Measurements from ENCODE around the gene ESRRA. TPM values are rescaled to one million over a fixed set of nuclear protein-coding genes. Genes with fewer than 3 reads are reported as not detected.

ESRRA gene
- total RNA-seq, 2 donors from 2014 or later, result 38.7 to 54.7 TPM

GRCh38 chr11:64362339-64362738, 57.0 kb downstream of the ESRRA start:
- TF ChIP-seq, protein P1, sequence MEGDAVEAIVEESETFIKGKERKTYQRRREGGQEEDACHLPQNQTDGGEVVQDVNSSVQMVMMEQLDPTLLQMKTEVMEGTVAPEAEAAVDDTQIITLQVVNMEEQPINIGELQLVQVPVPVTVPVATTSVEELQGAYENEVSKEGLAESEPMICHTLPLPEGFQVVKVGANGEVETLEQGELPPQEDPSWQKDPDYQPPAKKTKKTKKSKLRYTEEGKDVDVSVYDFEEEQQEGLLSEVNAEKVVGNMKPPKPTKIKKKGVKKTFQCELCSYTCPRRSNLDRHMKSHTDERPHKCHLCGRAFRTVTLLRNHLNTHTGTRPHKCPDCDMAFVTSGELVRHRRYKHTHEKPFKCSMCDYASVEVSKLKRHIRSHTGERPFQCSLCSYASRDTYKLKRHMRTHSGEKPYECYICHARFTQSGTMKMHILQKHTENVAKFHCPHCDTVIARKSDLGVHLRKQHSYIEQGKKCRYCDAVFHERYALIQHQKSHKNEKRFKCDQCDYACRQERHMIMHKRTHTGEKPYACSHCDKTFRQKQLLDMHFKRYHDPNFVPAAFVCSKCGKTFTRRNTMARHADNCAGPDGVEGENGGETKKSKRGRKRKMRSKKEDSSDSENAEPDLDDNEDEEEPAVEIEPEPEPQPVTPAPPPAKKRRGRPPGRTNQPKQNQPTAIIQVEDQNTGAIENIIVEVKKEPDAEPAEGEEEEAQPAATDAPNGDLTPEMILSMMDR (IDR thresholded peaks at IDR 0.05), result no peak
- TF ChIP-seq POLR2A (IDR thresholded peaks at IDR 0.05) (no peak), POLR2AphosphoS5 (IDR thresholded peaks at IDR 0.05) (no peak)
- no peak overlapping the region for H3K27ac ChIP-seq
- DNase-seq (ENCODE audit: low spot score), result no peak
- H3K36me3 ChIP-seq, result no peaks in the 10 kb centered on the region
- no peaks in the 10 kb centered on the region for H3K27me3 ChIP-seq (replicated peaks; ENCODE audit: insufficient read depth)
- intact Hi-C loops (cut with DNase I), result no loop called here
- H3K4me1 ChIP-seq (replicated peaks), result peaks cover 6% of the 10 kb centered on the region
- no peak overlapping the region for H3K4me3 ChIP-seq
- WGBS, result 90% methylated on average over 10 of the region's 10 CpGs
- H3K9me3 ChIP-seq, result no peaks in the 10 kb centered on the region

- 92% methylated on average over 6 of the region's 6 CpGs for WGBS
- Histone ChIP-seq H3K9me3 (no peaks in the 10 kb centered on the region), H3K27ac (no peak overlapping the region), H3K4me3 (no peak overlapping the region), H3K27me3 (replicated peaks; ENCODE audit: insufficient read depth) (no peaks in the 10 kb centered on the region), H3K4me1 (replicated peaks) (no peaks in the 10 kb centered on the region), H3K36me3 (peaks cover 0 to 12% of the 10 kb centered on the region in 2 donors)
- DNase-seq (ENCODE audit: low spot score), result no peak
- TF ChIP-seq, protein P1 (IDR thresholded peaks at IDR 0.05), result no peak
- TF ChIP-seq POLR2AphosphoS5 (IDR thresholded peaks at IDR 0.05), result no peak
- no peak for TF ChIP-seq POLR2A (IDR thresholded peaks at IDR 0.05)
- intact Hi-C loops (cut with DNase I), result no loop called here
Measured at GRCh38 chr11:64364435-64364834, 59.1 kb downstream of the ESRRA start.

DNA sequence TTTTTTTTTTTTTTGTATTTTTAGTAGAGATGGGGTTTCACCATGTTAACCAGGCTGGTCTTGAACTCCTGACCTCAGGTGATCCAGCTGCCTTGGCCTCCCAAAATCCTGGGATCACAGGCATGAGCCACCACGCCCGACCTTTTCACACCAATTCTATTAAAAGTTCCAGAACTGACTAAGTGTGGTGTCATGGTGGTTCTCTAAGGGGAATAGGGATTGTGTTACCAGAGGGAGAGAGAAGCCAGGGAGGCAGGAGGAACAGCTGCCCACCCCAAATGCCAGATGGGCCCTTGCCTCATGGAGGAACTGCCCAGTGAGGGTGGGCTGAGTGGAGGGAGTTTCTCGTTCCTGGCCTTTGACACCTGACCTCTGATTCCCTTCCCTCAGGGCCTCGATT, 59.6 kb downstream of the ESRRA start:
- Histone ChIP-seq H3K4me1 (replicated peaks) (no peaks in the 10 kb centered on the region), H3K9me3 (no peaks in the 10 kb centered on the region), H3K4me3 (no peak overlapping the region), H3K36me3 (peaks cover 0 to 12% of the 10 kb centered on the region in 2 donors), H3K27ac (no peak overlapping the region), H3K27me3 (replicated peaks; ENCODE audit: insufficient read depth) (no peaks in the 10 kb centered on the region)
- no peak for DNase-seq (ENCODE audit: low spot score)
- TF ChIP-seq POLR2A (IDR thresholded peaks at IDR 0.05) (no peak), POLR2AphosphoS5 (IDR thresholded peaks at IDR 0.05) (no peak)
- TF ChIP-seq, protein P1 (IDR thresholded peaks at IDR 0.05), result no peak
- intact Hi-C loops (cut with DNase I), result no loop called here
- WGBS, result 91% methylated on average over 4 of the region's 4 CpGs

Small RNA genes lying within 50 kb of the gene (microRNA-seq; reads per million reads assigned to microRNA genes)
- gene MIR7155, result not detected

Small RNA genes lying within 50 kb of the gene (small RNA-seq; reads per million reads assigned to genes)
- gene MIR7155 (0 to 0.19 reads per million in 2 donors), gene RF00019 (0 reads per million in 2 donors)

Other genes starting within 250 kb of the ESRRA start
- gene MACROD1, start 139.4 kb upstream of the ESRRA start, total RNA-seq, result 10 to 100 TPM; 33.5 to 68.2 TPM
- 100 to 1,000 TPM; 104 to 139 TPM for gene STIP1, start 119.4 kb upstream of the ESRRA start, total RNA-seq
- 10 to 100 TPM in 1 of 2 donors, 1 to 10 TPM in 1; 5.3 to 12.8 TPM for gene FERMT3, start 98.8 kb upstream of the ESRRA start, total RNA-seq
- gene TRPT1, start 79.3 kb upstream of the ESRRA start, total RNA-seq, result 10 to 100 TPM; 63.6 to 87.7 TPM
- 10 to 100 TPM; 89.5 to 90.8 TPM for gene NUDT22, start 79.2 kb upstream of the ESRRA start, total RNA-seq
- gene DNAJC4, start 75.0 kb upstream of the ESRRA start, total RNA-seq, result 10 to 100 TPM; 55.8 to 63.8 TPM
- 10 to 100 TPM; 50.9 to 91.2 TPM for gene VEGFB, start 70.9 kb upstream of the ESRRA start, total RNA-seq
- 100 to 1,000 TPM; 138 to 164 TPM for gene FKBP2, start 64.4 kb upstream of the ESRRA start, total RNA-seq
- 10 to 100 TPM; 60.5 to 69.3 TPM for gene PPP1R14B, start 58.6 kb upstream of the ESRRA start, total RNA-seq
- gene PLCB3, start 54.0 kb upstream of the ESRRA start, total RNA-seq, result 10 to 100 TPM; 26.3 to 43.1 TPM
- gene BAD, start 20.9 kb upstream of the ESRRA start, total RNA-seq, result 100 to 1,000 TPM; 140 to 161 TPM
- 10 to 100 TPM; 38.8 to 94.9 TPM for gene GPR137, start 19.7 kb upstream of the ESRRA start, total RNA-seq
- gene KCNK4, start 14.2 kb upstream of the ESRRA start, total RNA-seq, result not detected
- gene CATSPERZ, start 5.2 kb upstream of the ESRRA start, total RNA-seq, result 10 to 100 TPM in 1 of 2 donors, not detected in 1; 44.3 TPM
- 100 to 1,000 TPM; 328 to 400 TPM for gene TRMT112, start 12.0 kb downstream of the ESRRA start, total RNA-seq
- gene PRDX5, start 12.6 kb downstream of the ESRRA start, total RNA-seq, result 100 to 1,000 TPM; 224 to 303 TPM
- gene CCDC88B, start 34.7 kb downstream of the ESRRA start, total RNA-seq, result 1 to 10 TPM; 3.0 to 10.0 TPM
- 10 to 100 TPM; 18.9 to 23.7 TPM for gene RPS6KA4, start 53.6 kb downstream of the ESRRA start, total RNA-seq

Measured in prostate gland (tissue), 2 donors.